Lung (tissue), 12 donors: ENCODE results near the gene RNF121. TPM values are rescaled to one million over a fixed set of nuclear protein-coding genes. Genes with fewer than 3 reads are reported as not detected.

ENCODE experiments used
- ATAC-seq: fragments of 200-7000 bp; cut with Tn5 transposase; one replicate; pipeline ENCODE4 v1.9.1; 2020; ENCODE audit warnings: moderate number of reproducible peaks; ENCODE audit not compliant: insufficient read depth, low FRiP score
- DNase-seq, 3 donors: peaks; one replicate each; pipeline ENCODE4 v3.0.0-alpha.2; 2013 to 2017
- H3K27ac ChIP-seq, 2 donors: one replicate each; pipeline ENCODE4 v1.5.1; 2013; ENCODE audit warnings: mild to moderate bottlenecking in 2 of 2, moderate library complexity in 2 of 2, control low read depth in 1 of 2, inconsistent platforms in 1 of 2, low read depth in 1 of 2, low read length in 1 of 2
- H3K27me3 ChIP-seq, 3 donors: one replicate each; pipeline ENCODE4 v1.5.1; 2013; ENCODE audit warnings: low read length in 2 of 3; ENCODE audit not compliant: control insufficient read depth in 3 of 3, insufficient read depth in 3 of 3
- H3K36me3 ChIP-seq, 4 donors: one replicate each; pipeline ENCODE4 v1.5.1; 2013; ENCODE audit warnings: low read length in 4 of 4, mild to moderate bottlenecking in 1 of 4, moderate library complexity in 1 of 4; ENCODE audit not compliant: control insufficient read depth in 4 of 4, insufficient read depth in 4 of 4
- H3K4me1 ChIP-seq, 5 donors: one replicate each; pipeline ENCODE4 v1.5.1; 2013; ENCODE audit warnings: low read length in 5 of 5, mild to moderate bottlenecking in 2 of 5, moderate library complexity in 1 of 5; ENCODE audit not compliant: control insufficient read depth in 5 of 5, insufficient read depth in 5 of 5
- H3K4me3 ChIP-seq: one replicate; pipeline ENCODE4 v1.5.1; 2013; ENCODE audit warnings: mild to moderate bottlenecking, control low read depth, moderate library complexity
- H3K9ac ChIP-seq, 2 donors: one replicate each; pipeline ENCODE4 v1.5.1; 2013; ENCODE audit warnings: low read length in 2 of 2, control low read depth in 1 of 2; ENCODE audit not compliant: insufficient read depth in 1 of 2
- H3K9me3 ChIP-seq, 4 donors: one replicate each; pipeline ENCODE4 v1.5.1; 2013; ENCODE audit warnings: low read length in 3 of 4, mild to moderate bottlenecking in 1 of 4, moderate library complexity in 1 of 4; ENCODE audit not compliant: control insufficient read depth in 4 of 4, insufficient read depth in 3 of 4
- WGBS, 2 donors: extraction: QIAGEN DNeasy Blood & Tissue Kit; methylation state at CpG; one replicate each; pipeline ENCODE4 v1.1.7; 2013; 5-methylcytosine and 5-hydroxymethylcytosine counted together
- polyA plus RNA-seq, 2 donors: library from polyadenylated mRNA; stranded (reverse); fragments of 200-250 nt; gene quantifications; one replicate each; pipeline ENCODE4 v1.2.1, GENCODE V29; 2013
- total RNA-seq, 2 donors: library from RNA; depleted of rRNA in 1 of 2; stranded (reverse); fragments of >200 nt in 1 of 2; gene quantifications; one replicate each; pipeline ENCODE4 v1.2.1, GENCODE V29; 2014 to 2021
- TF ChIP-seq, protein P1 (sequence below): IDR thresholded peaks from 2 replicates; pipeline ENCODE4 v1.5.1; 2012; ENCODE audit warnings: mild to moderate bottlenecking; ENCODE audit errors: control extremely low read depth, extremely low read depth
- donor health status: control.
- donor health status: control.
- donor health status: Bipolar disorder and iron deficiency.
- donor health status: healthy.
- donor health status: DM: yes; HTN: yes; CAD: no.

The RNF121 gene
- total and polyA plus RNA-seq, 4 donors, result 14.0 to 30.2 (median 27.6) TPM

DNA sequence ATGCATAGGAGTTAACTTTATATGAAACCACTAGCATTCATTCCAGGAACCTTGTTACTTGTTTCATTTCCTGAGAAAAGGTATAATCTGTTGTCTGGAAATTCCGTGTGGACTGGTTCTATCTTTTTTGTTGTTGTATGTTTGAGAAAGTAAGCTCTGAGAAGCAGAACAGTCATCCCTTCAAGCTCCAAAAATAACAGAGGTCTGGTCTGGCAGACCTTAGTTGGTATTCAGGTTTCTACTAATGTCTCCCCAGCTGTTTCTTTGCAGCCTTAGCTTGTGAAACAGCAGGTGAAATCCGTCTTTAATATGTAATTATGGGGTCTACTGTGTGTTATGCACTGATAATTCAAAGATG is 2.4 kb downstream of the RNF121 start:
- H3K4me1 ChIP-seq, result peaks cover 0 to 21% (median 10%) of the 10 kb centered on the region in 5 donors
- DNase-seq (no peak), ATAC-seq (no peak)
- peaks cover 0 to 6% (median 0%) of the 10 kb centered on the region in 4 donors for H3K36me3 ChIP-seq
- H3K9me3 ChIP-seq, result no peaks in the 10 kb centered on the region
- 63 to 77% methylated on average over 2 of the region's 2 CpGs for WGBS, 2 donors
- no peaks in the 10 kb centered on the region for H3K27me3 ChIP-seq
- H3K27ac ChIP-seq, result no peak overlapping the region
- no peak overlapping the region for H3K9ac ChIP-seq
- TF ChIP-seq, protein P1, sequence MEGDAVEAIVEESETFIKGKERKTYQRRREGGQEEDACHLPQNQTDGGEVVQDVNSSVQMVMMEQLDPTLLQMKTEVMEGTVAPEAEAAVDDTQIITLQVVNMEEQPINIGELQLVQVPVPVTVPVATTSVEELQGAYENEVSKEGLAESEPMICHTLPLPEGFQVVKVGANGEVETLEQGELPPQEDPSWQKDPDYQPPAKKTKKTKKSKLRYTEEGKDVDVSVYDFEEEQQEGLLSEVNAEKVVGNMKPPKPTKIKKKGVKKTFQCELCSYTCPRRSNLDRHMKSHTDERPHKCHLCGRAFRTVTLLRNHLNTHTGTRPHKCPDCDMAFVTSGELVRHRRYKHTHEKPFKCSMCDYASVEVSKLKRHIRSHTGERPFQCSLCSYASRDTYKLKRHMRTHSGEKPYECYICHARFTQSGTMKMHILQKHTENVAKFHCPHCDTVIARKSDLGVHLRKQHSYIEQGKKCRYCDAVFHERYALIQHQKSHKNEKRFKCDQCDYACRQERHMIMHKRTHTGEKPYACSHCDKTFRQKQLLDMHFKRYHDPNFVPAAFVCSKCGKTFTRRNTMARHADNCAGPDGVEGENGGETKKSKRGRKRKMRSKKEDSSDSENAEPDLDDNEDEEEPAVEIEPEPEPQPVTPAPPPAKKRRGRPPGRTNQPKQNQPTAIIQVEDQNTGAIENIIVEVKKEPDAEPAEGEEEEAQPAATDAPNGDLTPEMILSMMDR, result no peak
- H3K4me3 ChIP-seq, result no peak overlapping the region

DNA sequence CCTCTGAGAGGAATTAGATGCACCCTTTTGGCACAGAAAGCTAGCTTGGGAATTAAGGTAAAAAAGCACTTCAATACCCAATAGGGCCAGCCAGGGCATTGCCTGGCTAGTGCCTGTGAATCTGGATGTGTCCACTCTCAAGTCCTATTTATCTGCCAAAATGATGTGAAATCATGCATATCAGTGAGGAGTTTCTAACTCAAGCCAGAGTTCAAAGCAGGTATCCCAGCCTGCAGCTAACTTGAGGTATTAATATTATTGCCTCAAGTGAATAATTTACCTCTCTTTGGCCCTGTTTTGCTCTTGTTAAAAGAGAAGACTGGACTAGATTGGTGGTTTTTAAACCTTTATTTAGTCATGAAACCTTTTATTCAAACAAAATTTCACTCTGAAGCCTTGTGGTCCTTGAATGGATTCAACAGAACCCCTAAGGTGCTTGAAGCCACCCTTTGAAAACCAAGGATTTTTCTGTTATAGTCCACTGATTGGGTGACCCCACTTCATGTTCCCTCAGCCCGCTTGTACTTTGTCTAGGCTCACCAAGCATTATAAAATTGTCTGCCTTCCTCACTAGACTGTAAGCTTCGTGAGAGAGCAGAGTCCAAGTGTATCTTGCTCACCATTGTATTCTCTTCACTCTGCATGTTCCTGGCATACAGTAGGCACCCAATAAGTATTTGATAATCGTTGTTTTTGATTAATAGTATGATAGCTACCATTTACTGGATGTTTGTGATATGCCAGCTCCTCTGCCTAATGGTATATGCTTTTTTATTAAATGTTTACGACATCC is 4.5 kb downstream of the RNF121 start:
- no peak for DNase-seq
- H3K9ac ChIP-seq, result no peak overlapping the region
- no peak overlapping the region for H3K4me3 ChIP-seq
- WGBS, 2 donors, result 88 to 92% methylated on average over 4 of the region's 4 CpGs
- no peak for ATAC-seq
- H3K4me1 ChIP-seq, result peaks cover 0 to 15% (median 8%) of the 10 kb centered on the region in 5 donors
- no peaks in the 10 kb centered on the region for H3K27me3 ChIP-seq
- H3K27ac ChIP-seq, result no peak overlapping the region
- TF ChIP-seq, protein P1, result no peak
- H3K36me3 ChIP-seq, result peaks cover 0 to 3% (median under 1%) of the 10 kb centered on the region in 4 donors
- no peaks in the 10 kb centered on the region for H3K9me3 ChIP-seq

DNA sequence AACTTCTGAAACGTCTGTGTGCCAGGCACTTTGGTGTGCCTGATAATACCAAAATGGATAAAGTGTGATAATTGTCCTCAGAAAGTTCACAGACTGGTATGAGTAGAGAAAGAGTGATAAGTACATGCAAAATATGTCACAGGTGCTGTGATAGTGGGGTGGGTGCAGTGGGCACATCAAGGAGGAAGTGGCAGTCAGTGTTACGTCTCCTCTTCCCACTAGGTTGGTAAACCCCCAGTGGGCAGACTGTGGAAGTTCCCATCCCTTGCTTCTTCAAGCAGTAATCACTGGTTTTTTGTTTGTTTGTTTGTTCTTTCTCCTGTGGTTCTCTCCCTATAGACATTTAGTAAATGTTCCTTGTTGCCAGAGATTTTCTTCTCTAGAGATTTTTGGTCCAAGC is 5.4 kb downstream of the RNF121 start:
- H3K4me3 ChIP-seq, result no peak overlapping the region
- peaks cover 0 to 15% (median 10%) of the 10 kb centered on the region in 5 donors for H3K4me1 ChIP-seq
- H3K27ac ChIP-seq, result no peak overlapping the region
- H3K9me3 ChIP-seq, result no peaks in the 10 kb centered on the region
- TF ChIP-seq, protein P1, result no peak
- no peak overlapping the region for H3K9ac ChIP-seq
- H3K27me3 ChIP-seq, result no peaks in the 10 kb centered on the region
- ATAC-seq (no peak), DNase-seq (no peak)
- WGBS, 2 donors, result 14 to 38% methylated on average over 2 of the region's 2 CpGs
- H3K36me3 ChIP-seq, result peaks cover 0 to 1% (median 0%) of the 10 kb centered on the region in 4 donors
